ENCODE measurements around the gene SMAD5. TPM values are rescaled to one million over a fixed set of nuclear protein-coding genes. Genes with fewer than 3 reads are reported as not detected.

SMAD5 gene
- total RNA-seq, 1 experiment from 2014 or later: 64.3 TPM

- no peaks in the 10 kb centered on the region for H3K79me2 ChIP-seq (ENCODE audit: insufficient read depth, low read length)
- no peak overlapping the region for H3K4me2 ChIP-seq (ENCODE audit: low read length)
- H3K36me3 ChIP-seq (ENCODE audit: control insufficient read depth in 1 of 2, insufficient read depth in 2 of 2, low read length in 2 of 2): 0 out of 4 replicates have a peak, but pooled peaks cover 0 to 1% of the 10 kb centered on the region in 2 experiments
- intact Hi-C loops (cut with micrococcal nuclease): no loop called here
- peaks cover 0 to 4% of the 10 kb centered on the region in 2 experiments; a peak in 2 of 4 replicates for H3K4me1 ChIP-seq (ENCODE audit: control insufficient read depth in 1 of 2, insufficient read depth in 2 of 2, low read length in 2 of 2)
- RAD21 ChIA-PET (ENCODE audit: low non-redundant PET in 1 of 2, low total read pairs in 2 of 2, uncharacterized antibody in 2 of 2, unreplicated experiment in 2 of 2): no interaction called here
- no peak overlapping the region for H2AFZ ChIP-seq (ENCODE audit: low read depth, low read length, poor library complexity, severe bottlenecking)
- H4K20me1 ChIP-seq (ENCODE audit: insufficient read depth): no peaks in the 10 kb centered on the region
- no peak overlapping the region for H3K27ac ChIP-seq (ENCODE audit: low read depth, low read length)
- H3K27me3 ChIP-seq (ENCODE audit: insufficient read depth, low read length): no peaks in the 10 kb centered on the region
- TF ChIP-seq CEBPB (IDR thresholded peaks at IDR 0.05; ENCODE audit: low read depth): no peak
- no peak for TF ChIP-seq CTCF (IDR thresholded peaks at IDR 0.05 in 2 of 3, conservative IDR thresholded peaks at IDR 0.05 in 1 of 3; ENCODE audit: borderline replicate concordance in 1 of 3, insufficient read depth in 1 of 3, low read depth in 2 of 3, low read length in 2 of 3)
- no peak for TF ChIP-seq YY1 (IDR thresholded peaks at IDR 0.05; ENCODE audit: extremely low read depth, insufficient replicate concordance, low read depth, low read length)
- TF ChIP-seq JUND (IDR thresholded peaks at IDR 0.05): no peak
- TF ChIP-seq ZFX (IDR thresholded peaks at IDR 0.05): no peak
- TF ChIP-seq RAD21 (IDR thresholded peaks at IDR 0.05; ENCODE audit: low read depth): no peak
- no peaks in the 10 kb centered on the region for H3K9me3 ChIP-seq (ENCODE audit: control insufficient read depth in 1 of 2, insufficient read depth in 1 of 2, low read depth in 1 of 2, low read length in 2 of 2)
- CTCF ChIA-PET: no interaction called here
- no TSS peak for BruUV-seq (replicated peaks)
- H3K4me3 ChIP-seq (replicated peaks in 1 of 2; ENCODE audit: low read depth in 1 of 2, low read length in 2 of 2): no peak overlapping the region
- H3K9ac ChIP-seq (ENCODE audit: low read length): no peak overlapping the region
- no peak for ATAC-seq
- H3K9me2 ChIP-seq (ENCODE audit: insufficient read depth): no peaks in the 10 kb centered on the region
- no peak for DNase-seq (ENCODE audit: low read depth, low spot score)
- POLR2A ChIA-PET: no interaction called here
Observed at GRCh38 chr5:136192015-136192525, 59.4 kb downstream of the SMAD5 start.

GRCh38 chr5:136192526-136193321, 60.1 kb downstream of the SMAD5 start, which contains the start of gene SMIM32:
SMIM32 (minus strand) TSS chr5:136193162; CDS start chr5:136192524, 638 bp downstream.
- no peaks in the 10 kb centered on the region for H3K9me2 ChIP-seq (ENCODE audit: insufficient read depth)
- no peak within 1 kb of the TSS for H3K27ac ChIP-seq (ENCODE audit: low read depth, low read length)
- H3K36me3 ChIP-seq (ENCODE audit: control insufficient read depth in 1 of 2, insufficient read depth in 2 of 2, low read length in 2 of 2): no peaks in the 10 kb centered on the region
- ChIA-PET CTCF (no interaction called here), POLR2A (no interaction called here), RAD21 (ENCODE audit: low non-redundant PET in 1 of 2, low total read pairs in 2 of 2, uncharacterized antibody in 2 of 2, unreplicated experiment in 2 of 2) (no interaction called here)
- TF ChIP-seq REST (IDR thresholded peaks at IDR 0.05; ENCODE audit: low read depth): no peak
- no peak for TF ChIP-seq YY1 (IDR thresholded peaks at IDR 0.05; ENCODE audit: extremely low read depth, insufficient replicate concordance, low read depth, low read length)
- no peak for TF ChIP-seq SP1 (IDR thresholded peaks at IDR 0.05; ENCODE audit: low read depth)
- DNase-seq (ENCODE audit: low read depth, low spot score) (no peak), ATAC-seq (no peak)
- peaks cover 0 to 11% of the 10 kb centered on the region in 2 experiments; a peak in 2 of 4 replicates for H3K4me1 ChIP-seq (ENCODE audit: control insufficient read depth in 1 of 2, insufficient read depth in 2 of 2, low read length in 2 of 2)
- no peak within 1 kb of the TSS for H3K4me2 ChIP-seq (ENCODE audit: low read length)
- intact Hi-C loops (cut with micrococcal nuclease): no loop called here
- no peak within 1 kb of the TSS for H3K4me3 ChIP-seq (replicated peaks in 1 of 2; ENCODE audit: low read depth in 1 of 2, low read length in 2 of 2)
- H4K20me1 ChIP-seq (ENCODE audit: insufficient read depth): no peaks in the 10 kb centered on the region
- no peaks in the 10 kb centered on the region for H3K9me3 ChIP-seq (ENCODE audit: control insufficient read depth in 1 of 2, insufficient read depth in 1 of 2, low read depth in 1 of 2, low read length in 2 of 2)
- H2AFZ ChIP-seq (ENCODE audit: low read depth, low read length, poor library complexity, severe bottlenecking): no peak within 1 kb of the TSS
- no peaks in the 10 kb centered on the region for H3K27me3 ChIP-seq (ENCODE audit: insufficient read depth, low read length)
- no peak within 1 kb of the TSS for H3K9ac ChIP-seq (ENCODE audit: low read length)
- H3K79me2 ChIP-seq (ENCODE audit: insufficient read depth, low read length): no peaks in the 10 kb centered on the region
- BruUV-seq (replicated peaks): no TSS peak
